ENCODE data around the gene SPTBN4. TPM values are rescaled to one million over a fixed set of nuclear protein-coding genes. Genes with fewer than 3 reads are reported as not detected.

Gene SPTBN4
- 0.34 to 0.85 TPM (median 0.59 TPM) in 5 replicates for total RNA-seq (2022; extraction: Qiagen RNA extraction)

GRCh38 chr19:40466985-40467734 lies at the start of gene SPTBN4:
SPTBN4 (plus strand) TSS chr19:40467001; CDS start chr19:40472622, 5,621 bp downstream.

GRCh38 chr19:40425450-40426287 lies 41.1 kb upstream of the SPTBN4 start, which contains the start of gene SERTAD1:
SERTAD1 (minus strand) TSS chr19:40425992; CDS start chr19:40423546, 2,446 bp downstream.

GRCh38 chr19:40444000-40444824 lies 22.6 kb upstream of the SPTBN4 start, which contains the start of gene SERTAD3:
SERTAD3 (minus strand) TSS chr19:40444335; CDS start chr19:40442080, 2,255 bp downstream.

GRCh38 chr19:40465557-40466218 lies 1.1 kb upstream of the SPTBN4 start, which contains the start of gene BLVRB:
BLVRB (minus strand) TSS chr19:40465745; CDS start chr19:40465688, 57 bp downstream.

GRCh38 chr19:40576585-40577451 lies 110.0 kb downstream of the SPTBN4 start, which contains the start of gene SHKBP1:
SHKBP1 (plus strand) TSS chr19:40576873; CDS start chr19:40576900, 27 bp downstream.

GRCh38 chr19:40601134-40601974 lies 134.6 kb downstream of the SPTBN4 start, which contains the start of gene LTBP4:
LTBP4 (plus strand) TSS chr19:40601369; CDS start chr19:40601388, 19 bp downstream.

Other genes with a start within 250 kb of the SPTBN4 start
- 0.21 to 0.47 TPM (median 0.34 TPM) in 4 of 5 replicates, not detected in the other for gene TTC9B, start 248.6 kb upstream of the SPTBN4 start, total RNA-seq (2022; extraction: Qiagen RNA extraction)
- gene CCNP, start 240.3 kb upstream of the SPTBN4 start, total RNA-seq (2022; extraction: Qiagen RNA extraction): 0.13 to 0.44 TPM (median 0.16 TPM) in 5 replicates
- gene AKT2, start 181.7 kb upstream of the SPTBN4 start, total RNA-seq (2022; extraction: Qiagen RNA extraction): 123 to 189 TPM (median 171 TPM) in 5 replicates
- 25.5 to 31.7 TPM (median 30.0 TPM) in 5 replicates for gene C19orf47, start 118.6 kb upstream of the SPTBN4 start, total RNA-seq (2022; extraction: Qiagen RNA extraction)
- 258 to 266 TPM (median 261 TPM) in 5 replicates for gene PLD3, start 118.3 kb upstream of the SPTBN4 start, total RNA-seq (2022; extraction: Qiagen RNA extraction)
- gene HIPK4, start 76.8 kb upstream of the SPTBN4 start, total RNA-seq (2022; extraction: Qiagen RNA extraction): 0.17 to 0.38 TPM (median 0.26 TPM) in 5 replicates
- 0.95 to 1.8 TPM (median 1.4 TPM) in 5 replicates for gene PRX, start 53.6 kb upstream of the SPTBN4 start, total RNA-seq (2022; extraction: Qiagen RNA extraction)
- gene SERTAD1, start 41.0 kb upstream of the SPTBN4 start, total RNA-seq (2022; extraction: Qiagen RNA extraction): 22.5 to 38.9 TPM (median 31.3 TPM) in 5 replicates
- 38.2 to 47.6 TPM (median 43.8 TPM) in 5 replicates for gene SERTAD3, start 22.7 kb upstream of the SPTBN4 start, total RNA-seq (2022; extraction: Qiagen RNA extraction)
- gene BLVRB, start 1.3 kb upstream of the SPTBN4 start, total RNA-seq (2022; extraction: Qiagen RNA extraction): 246 to 360 TPM (median 316 TPM) in 5 replicates
- gene SHKBP1, start 109.9 kb downstream of the SPTBN4 start, total RNA-seq (2022; extraction: Qiagen RNA extraction): 100 to 141 TPM (median 132 TPM) in 5 replicates
- gene LTBP4, start 134.4 kb downstream of the SPTBN4 start, total RNA-seq (2022; extraction: Qiagen RNA extraction): 34.0 to 57.1 TPM (median 54.1 TPM) in 5 replicates
- gene NUMBL, start 223.7 kb downstream of the SPTBN4 start, total RNA-seq (2022; extraction: Qiagen RNA extraction): 52.9 to 83.0 TPM (median 79.0 TPM) in 5 replicates
- 70.0 to 99.8 TPM (median 92.0 TPM) in 5 replicates for gene COQ8B, start 249.9 kb downstream of the SPTBN4 start, total RNA-seq (2022; extraction: Qiagen RNA extraction)